AG08396 (cell line): ENCODE data around the gene ENKUR.

Experiments used
- DNase-seq: peaks from one replicate; pipeline ENCODE4 v3.0.0; 2012; ENCODE audit warnings: low spot score, mixed read lengths

ENKUR gene

DNA sequence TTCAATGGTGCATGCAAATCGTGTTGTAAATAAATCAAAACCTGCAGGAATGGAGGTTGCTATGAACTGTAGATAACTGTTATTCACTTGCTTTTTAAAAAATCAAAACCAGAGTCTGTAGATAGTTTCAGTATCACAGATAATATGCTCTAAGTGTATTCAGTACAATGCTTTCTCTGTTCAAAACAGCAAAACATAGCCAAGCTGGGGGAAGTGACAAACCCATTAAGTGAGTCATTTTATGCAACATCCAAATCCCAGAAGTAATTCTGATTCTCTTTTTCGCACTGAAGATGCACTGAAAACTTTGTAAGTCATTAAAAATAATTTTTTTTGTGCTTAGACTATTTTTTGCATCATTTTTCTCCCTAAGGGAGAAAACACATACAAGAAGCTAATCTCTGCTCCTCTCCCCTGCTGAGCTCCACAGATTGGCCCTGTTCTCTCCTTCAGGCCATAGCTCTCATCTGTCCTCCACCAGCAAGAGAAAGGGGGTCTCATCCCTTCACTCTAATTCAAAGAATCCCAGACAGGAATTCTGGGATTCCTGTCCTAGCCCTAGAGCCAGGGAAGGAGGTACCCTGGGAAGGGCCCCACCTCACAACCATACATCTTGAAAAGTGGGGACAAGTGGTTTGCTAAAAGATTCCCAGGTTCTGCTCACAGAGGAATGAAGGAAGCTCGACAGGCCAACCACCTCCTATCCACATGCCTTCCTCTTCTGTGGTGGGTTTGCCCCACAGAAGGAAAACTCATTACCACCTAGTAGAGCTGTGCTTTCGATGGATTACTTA lies 68.5 kb downstream of the ENKUR start:
- DNase-seq, result peak; percentile 42

DNA sequence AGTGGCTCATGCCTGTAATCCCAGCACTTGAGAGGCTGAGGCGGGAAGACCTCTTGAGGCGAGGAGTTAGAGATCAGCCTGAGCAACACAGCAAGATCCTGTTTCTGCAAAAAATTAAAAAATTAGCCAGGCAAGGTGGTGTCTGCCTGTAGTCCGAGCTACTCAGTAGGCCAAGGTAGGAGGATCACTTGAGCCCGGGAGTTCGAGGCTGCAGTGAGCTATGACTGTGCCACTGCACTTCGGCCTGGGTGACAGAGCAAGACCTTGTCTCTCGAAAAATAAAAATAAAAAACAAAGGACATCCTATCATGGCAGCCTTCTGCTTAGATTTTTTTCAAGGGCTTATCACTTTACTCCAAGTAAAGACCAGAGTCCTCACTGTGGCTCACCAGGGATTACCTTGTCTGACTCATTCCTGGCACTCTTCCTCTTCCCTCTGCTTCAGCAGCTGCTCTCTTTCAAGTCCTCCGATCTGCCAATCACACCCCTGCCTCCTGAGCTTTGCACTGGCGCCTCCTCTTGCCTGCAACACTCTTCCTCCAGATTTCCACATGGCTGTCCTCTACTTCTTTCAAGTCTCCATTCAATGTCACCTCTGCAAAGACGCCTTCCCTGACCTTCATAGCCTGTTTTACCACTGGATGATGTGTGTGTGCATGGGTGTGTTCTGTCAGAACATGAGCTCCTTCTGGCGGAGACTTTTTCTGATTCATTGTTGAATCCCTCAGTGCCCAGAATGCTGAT lies 71.3 kb downstream of the ENKUR start:
- DNase-seq, result peak; percentile 58

DNA sequence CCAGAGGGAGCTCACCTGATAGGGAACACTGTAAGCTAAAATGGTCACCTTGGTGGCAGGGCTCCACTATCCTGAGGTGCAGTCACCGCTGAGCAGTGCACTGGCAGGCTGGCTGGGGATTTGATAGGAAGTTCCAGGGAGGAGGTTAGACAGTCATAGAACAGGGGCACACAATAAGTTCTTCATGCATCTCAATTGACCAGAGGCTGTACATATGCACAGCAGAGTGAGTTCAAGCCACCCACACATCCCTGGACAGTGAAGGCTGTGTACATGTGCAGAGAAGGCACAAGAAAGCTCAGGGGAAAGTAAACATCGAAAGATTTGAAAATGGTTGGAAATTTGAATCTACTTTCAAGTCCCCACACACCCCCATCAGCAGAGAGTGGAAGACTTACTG lies 77.4 kb downstream of the ENKUR start:
- no peak for DNase-seq

DNA sequence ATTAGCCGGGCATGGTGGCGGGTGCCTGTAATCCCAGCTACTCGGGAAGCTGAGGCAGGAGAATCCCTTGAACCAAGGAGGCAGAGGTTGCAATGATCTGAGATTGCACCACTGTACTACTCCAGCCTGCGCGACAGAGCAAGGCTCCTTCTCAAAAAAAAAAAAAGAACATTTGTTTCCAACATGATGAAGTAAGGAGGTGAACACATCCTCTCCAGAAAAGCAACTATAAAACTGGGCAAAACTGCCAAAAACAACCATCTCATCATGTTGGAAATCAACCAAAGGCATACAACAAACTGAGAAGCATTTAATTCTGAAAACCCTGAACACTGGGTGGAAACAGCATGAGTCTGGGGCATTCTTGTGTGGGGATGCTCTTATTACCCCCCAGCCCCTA lies 77.9 kb downstream of the ENKUR start:
- no peak for DNase-seq

DNA sequence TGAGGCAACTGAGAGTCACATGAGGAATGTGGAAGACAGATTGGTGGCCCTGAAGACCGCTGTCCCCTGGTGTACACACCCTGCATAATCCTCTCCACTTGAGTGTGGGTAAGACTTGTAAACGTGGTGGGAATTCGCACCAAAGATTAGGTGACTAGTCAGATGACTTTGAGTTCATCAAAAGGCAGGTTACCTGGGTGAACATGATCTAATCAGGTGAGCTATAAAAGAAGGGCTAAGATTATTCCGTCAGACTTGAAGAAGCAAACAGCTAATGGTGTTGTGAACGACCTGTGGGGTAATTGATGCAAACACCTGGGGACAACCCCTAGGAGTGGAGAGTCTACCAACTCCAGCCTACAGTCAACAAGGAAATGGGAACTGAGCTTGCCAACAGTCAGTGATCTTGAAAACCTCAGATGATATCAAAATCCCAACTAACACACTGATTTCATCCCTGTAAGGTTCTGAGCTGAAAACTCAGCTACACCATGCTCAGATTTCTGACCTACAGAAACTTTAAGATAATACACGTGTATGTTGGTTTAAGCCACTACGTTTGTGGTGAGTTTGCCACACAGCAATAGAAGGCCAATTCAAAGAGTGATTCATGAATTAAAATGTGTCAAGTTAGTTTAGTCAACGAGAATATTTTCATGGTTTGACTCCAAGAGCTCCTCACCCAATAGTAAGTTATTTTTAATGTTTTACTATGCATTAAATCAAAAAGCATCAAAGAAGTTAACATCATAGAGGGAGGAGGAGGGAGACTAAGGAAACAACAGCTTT lies 80.3 kb downstream of the ENKUR start:
- DNase-seq, result no peak
